HG03439 (cell line): ENCODE results near the gene PSMF1.

Source experiments
- ATAC-seq: cut with Tn5 transposase; IDR thresholded peaks from one replicate; pipeline ENCODE4 v1.9.1; 2021; ENCODE audit warnings: mild to moderate bottlenecking, moderate library complexity; ENCODE audit not compliant: unreplicated experiment

PSMF1 gene

DNA sequence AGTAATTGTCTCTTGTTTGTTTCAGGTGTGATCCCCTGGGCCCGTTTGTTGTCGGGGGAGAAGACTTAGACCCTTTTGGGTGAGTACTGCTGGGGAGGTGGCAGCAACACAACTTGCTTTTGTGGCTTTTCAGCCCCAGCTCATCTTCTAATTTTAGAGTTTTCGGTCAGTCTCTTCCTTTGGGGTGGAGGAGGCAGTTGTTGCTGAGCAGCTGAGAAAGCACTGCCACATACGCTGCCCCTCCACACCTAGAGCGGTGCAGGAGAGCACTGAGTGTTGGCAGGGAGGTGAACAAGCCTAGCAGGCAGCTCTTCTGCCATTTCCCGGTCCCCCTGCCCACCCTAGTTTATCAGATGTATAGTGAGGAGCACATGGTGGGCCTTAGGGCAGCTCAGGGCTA lies 44.7 kb downstream of the PSMF1 start:
- no peak for ATAC-seq

DNA sequence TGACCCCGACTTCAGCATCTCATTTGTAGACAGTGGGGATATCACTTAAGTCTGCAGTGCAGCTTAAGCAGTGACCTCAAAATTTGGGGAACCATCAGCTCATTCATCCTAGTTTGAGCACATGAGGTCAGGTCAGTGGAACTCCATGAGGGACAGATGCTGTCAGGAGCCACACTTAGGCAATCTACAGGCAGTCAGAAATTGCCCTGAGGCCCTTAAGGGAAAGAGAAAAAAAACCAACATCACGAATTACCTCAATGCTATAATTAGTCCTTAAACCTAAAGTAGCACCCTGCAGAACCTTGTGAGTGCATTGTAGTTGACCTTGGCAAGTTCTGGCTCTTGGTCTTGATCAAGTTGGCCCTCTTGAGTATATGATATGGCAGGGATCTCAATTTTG lies 45.3 kb downstream of the PSMF1 start:
- ATAC-seq = no peak

DNA sequence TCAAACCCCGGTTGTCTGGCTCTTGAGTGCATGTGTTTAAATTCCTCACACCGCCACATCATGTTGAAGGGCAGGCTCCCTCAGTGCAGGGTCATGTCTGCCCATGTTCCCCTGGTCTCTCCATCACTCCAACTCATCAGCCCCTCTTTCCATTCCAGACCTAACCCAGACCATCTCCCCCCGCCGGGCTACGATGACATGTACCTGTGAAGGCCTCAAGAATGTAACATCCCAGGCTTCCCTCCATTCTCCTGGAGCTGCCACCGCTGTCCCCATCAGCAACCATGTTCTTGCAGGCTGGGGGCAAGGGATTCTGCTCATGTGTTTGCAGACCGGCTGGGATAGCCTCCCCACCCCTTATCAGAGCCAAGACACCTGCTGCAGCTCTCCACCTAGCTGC lies 46.5 kb downstream of the PSMF1 start:
- ATAC-seq = no peak

DNA sequence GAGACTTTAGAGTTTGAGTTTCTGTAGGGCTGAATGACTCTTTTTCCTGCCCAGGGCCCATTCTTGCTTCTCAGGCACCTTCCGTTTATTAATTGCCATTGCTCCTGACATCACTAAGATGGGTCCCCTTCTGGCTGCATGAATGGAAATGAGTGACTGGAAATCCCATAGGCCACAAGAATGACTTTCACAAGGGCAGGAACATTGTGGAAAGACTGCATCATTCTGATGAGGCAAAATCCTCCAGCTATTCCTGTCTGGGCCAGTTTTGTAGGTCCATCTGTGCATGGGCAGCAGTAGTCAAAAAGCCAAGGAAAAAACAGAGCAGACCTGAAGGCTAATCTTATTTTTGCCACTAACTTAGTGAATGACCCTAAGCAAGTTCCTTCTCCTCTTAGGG lies 47.1 kb downstream of the PSMF1 start:
- no peak for ATAC-seq

DNA sequence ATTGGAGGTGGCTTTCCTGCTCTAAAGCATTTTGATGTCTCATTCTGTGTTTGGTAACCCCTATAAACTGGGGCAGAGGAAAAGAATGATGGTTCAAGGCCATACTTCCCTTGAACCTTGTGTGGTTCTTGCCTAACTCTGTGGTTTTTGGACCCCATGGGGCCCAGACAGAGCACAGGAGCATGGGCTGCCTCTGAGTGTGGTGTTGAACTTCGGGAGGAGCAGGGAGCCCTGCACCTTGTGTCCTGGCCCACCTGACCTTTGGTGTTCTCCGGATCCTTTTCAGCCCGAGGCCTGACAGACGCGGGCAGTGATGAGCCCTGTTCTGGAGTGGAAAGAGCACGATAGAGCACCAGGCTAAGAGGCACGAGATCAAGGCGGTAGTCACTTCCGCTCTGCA lies 47.5 kb downstream of the PSMF1 start:
- ATAC-seq = no peak

DNA sequence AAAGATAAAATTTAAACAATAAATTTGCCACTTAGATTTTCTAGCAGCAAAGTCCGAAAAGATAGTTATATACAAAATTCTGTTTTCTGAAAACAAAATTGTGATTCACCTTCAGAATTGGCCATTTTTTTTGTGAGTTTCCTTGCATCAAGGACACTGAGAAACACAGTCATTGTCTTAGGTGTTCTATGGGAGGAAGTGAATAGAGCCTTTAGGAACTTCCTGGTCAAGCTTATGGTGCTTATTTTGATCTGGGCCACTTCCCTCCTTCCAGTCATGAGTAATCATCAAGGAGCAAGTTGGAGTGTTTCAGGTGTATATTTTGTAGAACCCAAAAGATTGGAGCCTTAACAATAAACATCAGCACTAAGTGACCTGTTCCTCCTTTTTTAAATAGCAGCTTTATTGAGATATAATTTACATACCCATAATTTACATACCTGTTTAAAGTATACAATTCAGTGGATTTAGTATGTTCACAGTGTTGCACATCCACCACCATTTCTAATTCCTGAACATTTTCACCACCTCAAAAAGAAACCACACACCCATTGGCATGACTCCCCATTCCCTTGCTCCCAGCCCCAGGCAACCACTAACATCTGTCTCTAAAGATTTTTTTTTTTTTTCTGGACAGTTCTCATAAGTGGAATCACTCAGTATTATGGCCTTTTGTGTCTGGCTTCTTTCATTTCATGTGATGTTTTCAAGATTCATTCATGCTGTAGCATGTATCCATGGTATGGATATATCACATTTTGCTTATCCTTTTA lies 48.7 kb downstream of the PSMF1 start:
- ATAC-seq = no peak

DNA sequence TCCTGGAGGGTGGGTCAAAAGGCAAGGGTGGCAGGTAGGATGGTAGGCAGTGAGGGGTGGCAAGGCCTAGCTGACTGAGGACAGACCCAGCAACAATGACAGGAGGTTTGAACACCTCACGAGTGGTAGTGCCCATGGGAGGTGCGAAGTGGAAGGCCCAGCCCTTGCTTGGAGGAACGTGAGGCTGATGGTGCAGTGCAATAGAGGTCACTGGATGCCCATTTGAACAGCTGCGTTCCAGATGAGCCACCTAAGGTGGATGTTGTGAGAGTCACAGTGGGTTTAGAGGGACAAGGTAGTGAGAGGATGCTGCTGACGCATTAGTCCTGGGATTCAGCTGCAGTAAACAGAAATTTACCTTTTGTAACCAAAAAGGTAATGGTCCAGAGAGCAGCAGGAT lies 50.8 kb downstream of the PSMF1 start:
- no peak for ATAC-seq

DNA sequence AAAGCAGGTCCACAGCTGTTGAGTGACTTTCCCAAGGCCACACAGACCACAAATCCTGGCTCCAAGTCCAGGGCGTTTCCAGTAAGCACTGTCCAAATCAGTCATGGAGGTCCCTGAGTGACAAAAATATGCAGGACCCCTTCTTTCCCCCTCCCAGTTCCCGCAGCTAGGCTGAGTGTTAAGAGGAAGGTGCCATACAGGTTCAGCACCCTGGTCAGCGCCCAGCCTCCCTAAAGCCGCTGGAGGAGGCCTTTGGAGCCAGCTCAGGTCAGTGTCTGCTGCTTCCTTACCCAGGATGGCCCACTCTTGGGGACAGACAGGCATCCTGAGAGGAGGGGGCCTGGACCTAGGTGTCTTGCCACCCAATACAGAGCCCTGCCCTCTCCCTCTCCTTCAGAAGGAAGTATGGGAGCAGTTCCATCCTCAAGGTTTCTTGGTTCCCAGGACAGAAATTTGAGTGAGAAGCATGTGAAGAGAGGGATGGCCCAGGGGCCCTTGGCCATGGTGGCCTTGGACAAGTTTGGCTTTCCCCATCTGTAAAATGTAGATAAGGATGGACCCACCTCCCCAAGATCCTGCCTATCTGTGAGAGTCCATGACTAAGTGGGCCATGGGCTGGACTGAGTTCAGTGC lies 53.2 kb downstream of the PSMF1 start:
- no peak for ATAC-seq

DNA sequence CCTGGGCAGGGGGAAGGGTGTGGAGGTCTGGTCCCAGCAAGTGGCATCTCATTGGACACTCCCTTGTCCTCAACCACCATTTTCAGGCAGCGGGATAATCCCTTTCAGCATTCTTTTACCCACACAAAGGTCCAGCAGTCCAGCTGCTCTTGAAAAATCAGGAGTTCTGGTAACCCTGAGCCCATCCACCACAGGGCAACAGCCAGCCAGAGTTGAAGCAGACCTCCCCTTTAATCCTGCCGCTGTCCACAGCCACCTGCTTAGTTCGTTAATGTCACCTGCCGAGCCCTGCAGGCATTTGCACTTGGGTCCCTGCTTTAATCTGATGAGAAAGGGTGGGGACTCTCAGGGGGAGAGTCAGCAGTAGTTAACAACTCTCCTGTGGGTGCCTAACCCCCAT lies 55.3 kb downstream of the PSMF1 start:
- ATAC-seq = no peak

DNA sequence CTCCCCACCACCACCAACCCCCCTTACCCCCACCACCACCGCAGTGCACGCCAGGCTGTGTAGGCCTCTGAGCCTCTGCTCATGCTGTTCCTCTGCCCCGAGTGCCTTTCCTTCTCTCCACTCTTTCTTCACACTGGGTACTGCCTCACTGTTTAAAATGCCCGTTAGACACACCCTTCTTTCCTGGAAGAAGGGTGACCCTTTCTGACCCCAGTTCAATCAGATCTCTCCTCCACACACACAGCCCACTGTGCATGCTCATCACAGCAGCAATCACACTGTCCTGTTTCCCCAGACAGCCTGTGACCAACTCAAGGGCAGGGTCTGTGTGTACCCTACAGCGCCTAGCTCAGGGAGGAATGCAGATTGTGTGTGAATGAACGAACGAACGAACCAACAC lies 56.4 kb downstream of the PSMF1 start:
- no peak for ATAC-seq

DNA sequence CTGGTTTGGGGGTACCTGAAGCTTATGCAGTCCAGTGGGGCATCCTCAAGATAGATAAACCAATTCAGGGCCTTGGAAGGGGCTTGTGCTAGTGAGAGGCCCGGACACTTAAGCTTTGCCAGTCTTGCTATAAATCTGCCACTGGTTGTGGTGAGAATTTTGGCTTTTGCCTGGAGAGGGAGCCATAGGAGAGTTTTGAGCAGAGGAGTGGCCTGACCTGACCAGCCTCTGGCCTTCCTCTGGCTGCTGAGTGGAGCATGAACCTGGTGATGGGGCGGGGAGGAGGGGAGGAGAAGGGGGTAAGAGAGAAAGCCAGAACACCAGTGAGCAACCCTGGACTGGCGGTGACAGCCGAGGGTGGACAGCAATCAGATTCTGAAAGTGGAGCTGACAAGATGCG lies 59.3 kb downstream of the PSMF1 start:
- ATAC-seq = no peak

DNA sequence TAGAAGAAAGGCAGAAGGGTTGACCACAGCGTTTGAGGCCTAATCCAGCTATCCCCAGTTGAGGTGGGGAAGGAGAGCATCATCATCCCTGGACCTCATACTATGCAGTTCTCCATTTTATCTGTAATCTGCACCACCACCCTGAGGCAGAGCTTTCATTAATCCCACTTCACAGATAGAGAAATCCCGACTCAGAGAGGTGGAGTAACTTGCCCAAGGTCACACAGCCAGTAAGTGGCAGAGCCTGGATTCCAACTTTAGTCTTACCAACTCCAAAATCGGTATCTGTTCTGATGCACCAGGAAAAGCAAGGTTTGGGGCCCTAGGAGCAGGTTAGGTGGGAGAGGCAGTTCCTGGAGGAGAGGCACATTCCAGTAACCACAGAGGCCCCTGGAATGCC lies 59.7 kb downstream of the PSMF1 start:
- ATAC-seq = no peak

DNA sequence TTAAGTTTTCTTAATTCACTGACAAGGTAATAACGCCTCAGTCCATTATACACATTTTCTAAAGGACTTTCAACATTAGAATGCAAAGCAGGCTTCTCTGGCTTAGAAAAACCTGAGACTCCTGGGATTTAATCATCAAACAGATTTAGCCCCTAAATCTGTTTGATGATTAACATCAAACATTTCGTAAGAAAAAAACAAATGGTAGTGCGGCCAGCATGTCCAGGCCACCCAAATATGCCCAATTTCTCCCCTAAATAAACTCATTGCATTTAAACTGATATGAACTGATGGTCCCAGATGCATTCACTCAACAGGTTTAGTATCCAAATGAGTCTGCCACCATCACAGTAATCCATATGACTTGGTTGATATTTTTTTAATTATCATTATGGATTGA lies 60.2 kb downstream of the PSMF1 start:
- no peak for ATAC-seq

DNA sequence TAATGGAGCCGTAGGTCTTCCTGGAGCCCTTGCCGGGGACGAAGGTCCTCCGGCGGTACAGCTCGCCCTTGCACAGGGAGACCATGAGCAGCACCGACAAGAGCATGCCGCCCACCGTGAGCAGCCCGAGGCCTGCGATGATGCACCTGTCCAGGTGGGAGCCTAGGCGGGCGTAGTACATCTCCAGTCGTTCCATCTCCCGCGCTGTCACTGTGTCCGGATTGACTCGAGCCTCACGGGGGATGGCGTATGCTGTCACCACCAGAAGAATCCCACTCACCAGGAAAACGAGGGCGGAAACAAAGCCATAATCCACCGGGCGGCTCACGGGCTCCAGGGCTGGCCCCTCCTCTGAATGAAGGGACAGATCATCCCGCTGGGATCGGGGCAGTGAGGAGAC lies 62.5 kb downstream of the PSMF1 start:
- no peak for ATAC-seq

DNA sequence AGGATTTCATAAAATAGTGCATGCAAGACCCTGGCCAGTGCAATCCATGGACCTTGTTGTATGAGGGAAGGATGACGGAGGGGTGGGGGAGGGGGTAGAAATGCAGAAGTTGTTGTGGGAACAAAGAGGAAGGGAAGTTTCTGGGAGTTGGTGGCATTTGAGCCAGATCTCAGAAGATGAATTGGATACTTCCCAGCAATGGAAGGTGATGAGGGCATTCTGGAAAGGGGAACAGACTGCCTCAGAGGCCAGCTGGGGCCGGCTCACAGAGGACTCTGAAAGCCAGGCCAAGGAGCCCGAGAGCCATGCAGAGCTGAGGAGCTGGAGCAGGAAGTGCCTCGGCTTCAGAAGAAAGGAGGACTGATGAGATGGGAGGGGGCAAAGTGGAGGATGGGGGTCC lies 63.7 kb downstream of the PSMF1 start:
- ATAC-seq = no peak

DNA sequence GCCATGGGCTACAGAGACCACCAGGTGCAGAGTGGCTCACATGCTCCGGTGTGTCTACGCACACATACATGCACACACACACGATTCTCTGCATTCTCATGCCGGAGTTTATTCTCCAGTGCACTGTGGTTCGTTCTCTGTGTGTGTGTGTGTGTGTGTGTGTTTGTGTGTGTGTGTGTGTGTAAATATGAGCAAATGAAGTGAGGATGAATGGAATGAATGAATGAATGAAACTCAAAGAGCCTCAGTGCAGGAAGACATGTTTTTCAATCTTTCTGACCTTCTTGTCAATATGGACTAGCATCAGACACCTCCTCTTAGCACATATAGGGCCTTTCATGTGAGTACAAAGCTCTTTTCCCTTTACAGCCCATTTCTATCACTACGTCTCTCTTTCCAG lies 64.8 kb downstream of the PSMF1 start:
- no peak for ATAC-seq

DNA sequence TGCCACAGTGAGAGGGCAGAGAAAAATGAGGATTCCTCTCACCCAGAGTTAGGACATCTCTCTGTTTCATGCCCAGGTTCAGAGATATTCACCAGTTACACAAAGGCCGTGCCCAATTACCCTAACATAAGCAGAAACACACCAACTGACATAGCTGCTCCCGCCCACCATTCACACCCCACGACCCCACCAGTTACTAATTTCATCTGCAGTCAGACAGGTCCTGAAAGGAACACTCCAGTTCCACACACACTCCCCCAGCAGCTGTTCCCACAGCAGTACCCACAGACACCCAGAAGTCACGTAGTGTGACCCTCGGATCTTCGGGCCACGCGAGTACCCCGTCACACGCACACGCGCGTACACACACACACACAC lies 65.8 kb downstream of the PSMF1 start:
- ATAC-seq = no peak

DNA sequence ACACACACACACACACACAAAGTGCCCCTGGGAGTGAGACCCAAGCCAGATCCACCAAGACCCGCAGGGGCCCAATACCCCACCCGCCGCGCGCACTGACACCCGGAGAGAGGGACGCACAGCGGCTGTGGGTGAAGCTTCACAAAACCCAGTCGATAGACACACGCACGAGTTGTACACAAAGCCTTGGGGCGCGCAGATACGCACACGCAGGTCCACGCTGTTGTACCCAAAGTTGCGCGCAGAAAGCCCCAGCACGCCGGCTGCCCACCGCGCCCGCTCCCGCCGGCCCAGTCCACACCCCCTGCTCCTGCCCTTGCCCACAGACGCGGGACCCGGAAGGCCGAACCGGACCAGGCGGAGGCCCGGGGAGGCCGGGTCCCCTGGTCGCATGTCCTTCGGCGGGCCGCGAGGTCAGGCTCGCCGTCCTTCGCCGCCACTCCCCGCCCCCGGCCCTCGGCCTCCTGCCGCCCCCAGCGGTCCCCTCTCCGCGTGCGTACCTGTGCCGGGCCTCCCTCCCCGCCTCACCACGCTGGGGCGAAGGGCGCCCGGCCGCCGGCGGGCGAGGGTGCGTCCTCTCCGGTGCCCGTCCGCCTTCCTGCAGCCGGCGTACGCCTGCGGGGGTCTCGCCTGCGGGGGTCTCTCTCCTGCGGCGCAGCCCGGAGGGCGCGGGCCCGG lies 66.4 kb downstream of the PSMF1 start, which contains the start of gene TMEM74B:
TSS of gene TMEM74B (minus strand) at position 344 of the 678 bp plus-strand sequence. CDS start 1,180 bp downstream, outside the sequence.
- no peak for ATAC-seq

DNA sequence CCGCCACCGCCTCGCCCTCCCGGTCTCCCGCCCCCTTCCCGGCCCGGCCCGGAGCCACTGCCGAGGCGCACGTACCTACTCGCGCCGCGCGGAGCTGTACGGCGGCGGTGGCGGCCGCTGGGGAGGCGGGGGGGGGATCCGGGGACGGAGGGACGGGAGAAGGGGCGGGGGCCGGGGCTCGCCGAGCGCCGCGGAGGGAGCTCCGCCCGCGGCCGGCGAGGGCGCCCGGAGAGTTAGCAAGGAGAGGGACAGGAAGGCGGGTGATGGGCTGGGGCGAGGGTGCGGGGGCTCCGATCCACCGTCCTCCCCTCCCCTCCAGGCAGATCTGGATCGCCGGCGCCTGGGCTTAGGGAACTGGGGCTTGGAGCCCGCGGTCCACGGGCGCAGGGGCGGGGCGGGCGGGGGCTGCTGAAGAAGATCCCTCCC lies 66.9 kb downstream of the PSMF1 start:
- no peak for ATAC-seq

DNA sequence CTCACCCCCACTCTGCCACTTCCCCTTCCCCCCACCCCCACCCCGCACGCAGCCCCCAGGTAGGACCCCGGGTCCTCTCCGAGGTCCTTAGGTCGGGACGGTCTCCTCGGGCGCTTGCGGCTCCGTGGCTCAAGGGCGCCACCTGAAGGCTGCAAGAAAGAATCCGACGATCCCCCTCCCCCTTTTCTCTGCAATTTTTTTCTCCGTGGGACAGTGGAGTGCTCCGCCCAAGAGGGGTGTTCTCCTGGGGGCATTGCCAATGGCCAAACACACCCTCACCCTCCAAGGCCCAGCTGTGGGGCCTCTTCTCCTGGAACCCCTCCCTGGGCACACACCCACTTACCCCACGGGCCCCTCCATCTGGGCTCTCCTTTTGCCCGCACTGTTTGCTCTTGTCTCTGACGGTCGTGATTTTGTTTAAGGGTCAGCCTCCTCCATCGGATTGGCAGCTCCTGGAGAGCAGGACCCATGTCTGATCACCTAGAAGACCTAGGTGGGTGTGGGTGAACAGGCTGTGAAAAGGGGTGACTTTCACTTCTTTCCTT lies 67.5 kb downstream of the PSMF1 start:
- ATAC-seq = no peak

DNA sequence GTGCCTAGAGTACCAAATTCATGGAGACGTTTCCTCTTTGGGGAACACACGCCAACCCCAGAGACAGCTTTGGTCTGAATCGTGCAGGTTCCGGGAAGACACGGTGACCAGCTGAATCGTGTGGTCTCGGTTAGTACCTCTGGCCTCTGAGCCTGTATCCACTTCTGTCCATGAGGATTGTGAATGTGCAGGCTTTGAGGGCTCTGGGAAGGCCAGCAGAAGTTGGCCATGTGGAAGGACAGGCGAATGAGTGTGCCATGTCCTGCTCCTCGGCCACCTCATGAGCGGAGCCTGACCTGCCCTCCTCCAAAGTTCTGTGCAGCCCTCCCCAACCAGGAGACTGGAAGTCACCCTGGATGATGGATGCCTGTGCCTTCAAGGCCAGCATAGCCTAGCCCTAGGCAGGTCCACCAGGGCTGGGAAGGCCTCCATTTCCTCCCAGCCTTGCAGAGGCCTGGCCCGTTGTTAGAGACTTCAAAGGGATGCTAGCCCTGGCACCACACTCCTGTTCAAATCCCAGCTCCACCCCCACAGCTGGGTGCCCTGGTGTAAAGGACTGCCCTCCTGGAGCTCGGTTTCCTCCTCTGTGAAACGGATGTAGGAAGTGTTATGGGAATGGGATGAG lies 68.1 kb downstream of the PSMF1 start:
- no peak for ATAC-seq
